ENCODE measurements around the gene SEMA4G.

Gene SEMA4G

GRCh38 chr10:100993986-100994708, 24.8 kb downstream of the SEMA4G start:
- no peak for DNase-seq

- DNase-seq: no peak
These were observed 25.9 kb downstream of the SEMA4G start for GRCh38 chr10:100995181-100995580.

GRCh38 chr10:100996678-100997359, 27.5 kb downstream of the SEMA4G start:
- peak; percentile 60 for DNase-seq

GRCh38 chr10:100997360-100998182, 28.3 kb downstream of the SEMA4G start:
- DNase-seq: peak; percentile 82

- DNase-seq: peak; percentile 79
These were observed 29.1 kb downstream of the SEMA4G start for GRCh38 chr10:100998183-100998990.

- peak; percentile 84 for DNase-seq
These were observed 29.9 kb downstream of the SEMA4G start for GRCh38 chr10:100998991-100999741.

GRCh38 chr10:100999742-101000126, 30.4 kb downstream of the SEMA4G start, which contains the start of gene LZTS2:
TSS of gene LZTS2 (plus strand) at chr10:100999808. CDS start at chr10:101002539, 2,731 bp downstream.
- no peak for DNase-seq

GRCh38 chr10:101000127-101000914, 31.0 kb downstream of the SEMA4G start:
- no peak for DNase-seq

GRCh38 chr10:101000915-101001658, 31.8 kb downstream of the SEMA4G start:
- DNase-seq: no peak

GRCh38 chr10:101001659-101002035, 32.3 kb downstream of the SEMA4G start:
- DNase-seq: no peak

GRCh38 chr10:101002456-101002855, 33.2 kb downstream of the SEMA4G start:
- DNase-seq: no peak

- DNase-seq: no peak
These were observed 34.4 kb downstream of the SEMA4G start for GRCh38 chr10:101003639-101004206.

- no peak for DNase-seq
These were observed 36.1 kb downstream of the SEMA4G start for GRCh38 chr10:101005361-101005760.

- DNase-seq: no peak
These were observed 36.7 kb downstream of the SEMA4G start for GRCh38 chr10:101005869-101006567.

GRCh38 chr10:101006593-101007098, 37.3 kb downstream of the SEMA4G start:
- no peak for DNase-seq

GRCh38 chr10:101007099-101007711, 37.9 kb downstream of the SEMA4G start:
- no peak for DNase-seq

- DNase-seq: no peak
These were observed 38.9 kb downstream of the SEMA4G start for GRCh38 chr10:101007915-101008822.
